GM12878 (cell line): Measurements from ENCODE around the gene KLHL10. TPM values are rescaled to one million over a fixed set of nuclear protein-coding genes. Genes with fewer than 3 reads are reported as not detected.

ENCODE experiments used
- ATAC-seq: fragments of 200-7000 bp; cut with Tn5 transposase; 3 replicates; pipeline ENCODE4 v1.9.1; 2020; ENCODE audit warnings: mild to moderate bottlenecking, moderate library complexity
- BruUV-seq: library from RNA; stranded (reverse); fragments of 400-500 nt; replicated peaks from 2 replicates; lab custom pipeline; 2021; lab: Mats Ljungman, UMichigan
- CTCF ChIA-PET: fragments of 300-600 bp; sonication (Branson Sonifier 250); formaldehyde crosslinking; extraction: SDS; loops from one replicate; lab custom pipeline; 2021; ENCODE audit warnings: inconsistent platforms; lab: Yijun Ruan, JAX
- POLR2A ChIA-PET: fragments of 350-600 bp; formaldehyde crosslinking; extraction: SDS; loops from one replicate; lab custom pipeline; 2021; ENCODE audit warnings: inconsistent platforms; lab: Charles Lee
- RAD21 ChIA-PET: fragments of 300-600 bp; sonication (Branson Sonifier 250); formaldehyde crosslinking; loops from one replicate; lab custom pipeline; 2023; ENCODE audit warnings: antibody characterized with exemption; ENCODE audit not compliant: unreplicated experiment; lab: Charles Lee
- SMC1A ChIA-PET: fragments of 300-600 bp; sonication (Branson Sonifier 250); formaldehyde crosslinking; loops from one replicate; lab custom pipeline; 2023; ENCODE audit not compliant: unreplicated experiment, uncharacterized antibody; lab: Charles Lee
- DNase-seq: peaks from one replicate; pipeline ENCODE4 v3.0.0-alpha.2; 2011; ENCODE audit warnings: low read depth, low spot score
- FAIRE-seq: peaks from 3 replicates; lab custom pipeline; 2011; peaks lifted over from hg19 to GRCh38; lab: Jason Lieb, UNC
- H2AFZ ChIP-seq: 2 replicates; pipeline ENCODE4 v1.6.0; 2011; ENCODE audit warnings: low read depth, low read length, control low read depth; ENCODE audit not compliant: control insufficient read depth
- H3K27ac ChIP-seq: 2 replicates; pipeline ENCODE4 v1.5.1; 2011; ENCODE audit warnings: control low read depth; ENCODE audit not compliant: control insufficient read depth, insufficient read depth
- H3K27me3 ChIP-seq, 2 experiments: replicated peaks in 1 of 2; 2 replicates each; pipeline versions ENCODE4 v1.6.0 to v1.6.1; 2011; ENCODE audit warnings: low read length in 1 of 2; ENCODE audit not compliant: control insufficient read depth in 2 of 2, insufficient read depth in 2 of 2
- H3K36me3 ChIP-seq, 2 experiments: 2 replicates each; pipeline ENCODE4 v1.5.1; 2011; ENCODE audit warnings: low read length in 1 of 2; ENCODE audit not compliant: control insufficient read depth in 2 of 2, insufficient read depth in 2 of 2
- H3K4me1 ChIP-seq: 2 replicates; pipeline ENCODE4 v1.6.1; 2011; ENCODE audit warnings: mild to moderate bottlenecking, low read length, moderate library complexity, mixed read lengths; ENCODE audit not compliant: control insufficient read depth, insufficient read depth
- H3K4me2 ChIP-seq: 2 replicates; pipeline ENCODE4 v1.6.0; 2011; ENCODE audit warnings: control low read depth; ENCODE audit not compliant: control insufficient read depth, insufficient read depth
- H3K4me3 ChIP-seq: fragments of 200-600 bp; sonication (generic); 2 replicates; pipeline ENCODE4 v1.5.1; 2016
- H3K79me2 ChIP-seq: 2 replicates; pipeline ENCODE4 v1.6.0; 2011; ENCODE audit warnings: low read length; ENCODE audit not compliant: control insufficient read depth, insufficient read depth
- H3K9ac ChIP-seq: 2 replicates; pipeline ENCODE4 v1.8.0; 2011; ENCODE audit warnings: low read length, control low read depth, mixed read lengths; ENCODE audit not compliant: control insufficient read depth, insufficient read depth
- H3K9me3 ChIP-seq: replicated peaks from 3 replicates; pipeline ENCODE4 v1.5.1; 2011; ENCODE audit warnings: mild to moderate bottlenecking, low read length; ENCODE audit not compliant: control insufficient read depth, insufficient read depth
- H4K20me1 ChIP-seq: 2 replicates; pipeline ENCODE4 v1.6.0; 2011; ENCODE audit not compliant: control insufficient read depth, insufficient read depth
- E2F8 ChIP-seq: fragments of 450-650 bp; IDR thresholded peaks from 2 replicates; pipeline ENCODE4 v1.6.1; 2018; ENCODE audit warnings: mild to moderate bottlenecking, low read depth, moderate library complexity; ENCODE audit not compliant: partially characterized antibody
- FOXK2 ChIP-seq: fragments of 450-650 bp; IDR thresholded peaks from 2 replicates; pipeline ENCODE4 v1.6.1; 2017; ENCODE audit warnings: mild to moderate bottlenecking, moderate library complexity
- SUZ12 ChIP-seq: fragments of 200-600 bp; sonication (generic); IDR thresholded peaks from one replicate; pipeline ENCODE4 v1.6.1; 2018; ENCODE audit warnings: antibody characterized with exemption, mild to moderate bottlenecking; ENCODE audit not compliant: unreplicated experiment
- TAF1 ChIP-seq: IDR thresholded peaks from 2 replicates; pipeline ENCODE4 v1.6.1; 2011; ENCODE audit warnings: mild to moderate bottlenecking, low read depth, low read length, borderline replicate concordance
- WGBS: methylation state at CpG from one replicate; pipeline ENCODE4 v1.1.6; 2016; ENCODE audit warnings: low lambda C conversion rate; ENCODE audit not compliant: insufficient replicate concordance, insufficient coverage; ENCODE audit errors: missing lambda C conversion rate; 5-methylcytosine and 5-hydroxymethylcytosine counted together
- in situ Hi-C: fragments of 300-500 bp; cut with MboI; formaldehyde crosslinking; loops from 9 replicates; pipeline ENCODE4 v1.14.3; 2018; ENCODE audit warnings: mixed read lengths
- intact Hi-C: fragments of 100-400 bp; cut with micrococcal nuclease; formaldehyde crosslinking; loops from one replicate; pipeline ENCODE4 v1.14.2; 2022; ENCODE audit not compliant: unreplicated experiment
- polyA plus RNA-seq, 11 experiments: library from polyadenylated mRNA; depleted of rRNA in 4 of 11; unstranded in 6 of 11; stranded (reverse) in 5 of 11; fragments of >200 nt; fragmentation: Nextera tagmentation in 4 of 11; fragmentation: Illumina TruSeq in 1 of 11; extraction: Ambion mirVana in 4 of 11; extraction: Trizol in 1 of 11; gene quantifications; 1 replicate in 1 of 11; 2 replicates in 10 of 11; pipeline versions ENCODE4 v1.2.1 to v1.2.3, GENCODE V29; 2011 to 2016; ENCODE audit warnings: inconsistent platforms in 2 of 11, missing spikeins in 2 of 11, low read depth in 1 of 11
- total RNA-seq, 4 experiments: library from RNA; depleted of rRNA in 3 of 4; stranded (reverse); fragments of >200 nt in 3 of 4; fragmentation: Illumina TruSeq in 1 of 4; extraction: Trizol in 1 of 4; gene quantifications; 2 replicates each; pipeline versions ENCODE4 v1.2.1 to v1.2.3, GENCODE V29; 2013 to 2021
- TF ChIP-seq, protein P1 (sequence below): IDR thresholded peaks from 2 replicates; pipeline ENCODE4 v1.6.1; 2012; ENCODE audit warnings: low read depth, low read length, improper control_type of control experiment

The KLHL10 gene
- total and polyA plus RNA-seq, 10 of the 15 experiments (the other 5 are each of a cell fraction or from before 2014, with no cell fraction given), result 0.13 to 0.62 (median 0.20) TPM; not detected in 4

- CTCF ChIA-PET, result interaction anchor here (1.1 kb wide), 1 partner anchor 10 kb away, joined by 3 read pairs; no protein-coding TSS in a partner anchor
Measured at GRCh38 chr17:41891135-41892020, 53.8 kb downstream of the KLHL10 start.

More at GRCh38 chr17:41891135-41892020, 53.8 kb downstream of the KLHL10 start:
- in situ Hi-C loops, result no loop called here
- RAD21 ChIA-PET, result no interaction called here
- SMC1A ChIA-PET, result no interaction called here
- ATAC-seq, result no peak
- Histone ChIP-seq H3K4me2 (no peak overlapping the region), H3K4me1 (no peaks in the 10 kb centered on the region), H4K20me1 (no peaks in the 10 kb centered on the region), H3K79me2 (no peaks in the 10 kb centered on the region), H2AFZ (no peak overlapping the region), H3K36me3 (peaks cover 27 to 37% of the 10 kb centered on the region in 2 experiments), H3K27me3 (no peaks in the 10 kb centered on the region), H3K9ac (no peak overlapping the region), H3K9me3 (no peaks in the 10 kb centered on the region), H3K4me3 (no peak overlapping the region)
- WGBS, result 98% methylated on average over 7 of the region's 7 CpGs
- no peak for DNase-seq
- POLR2A ChIA-PET, result interaction anchor here (0.5 to 0.6 kb wide), 2 partner anchors 10 to 53 kb away, joined by 3 to 6 read pairs; no protein-coding TSS in a partner anchor
- no peak for FAIRE-seq
- BruUV-seq, result no TSS peak
- TF ChIP-seq FOXK2, result no peak
- no peak for TF ChIP-seq SUZ12
- TF ChIP-seq, protein P1, sequence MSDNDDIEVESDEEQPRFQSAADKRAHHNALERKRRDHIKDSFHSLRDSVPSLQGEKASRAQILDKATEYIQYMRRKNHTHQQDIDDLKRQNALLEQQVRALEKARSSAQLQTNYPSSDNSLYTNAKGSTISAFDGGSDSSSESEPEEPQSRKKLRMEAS, result no peak
- TF ChIP-seq TAF1, result no peak
- TF ChIP-seq E2F8, result no peak
- TF ChIP-seq, all 136 proteins: peak for 0
- no peak overlapping the region for H3K27ac ChIP-seq
- intact Hi-C loops, result no loop called here
